D341Med (cell line): ENCODE data around the gene KLRF1.
"Not testable (repeated sequence)": the region's sequence is repeated elsewhere in the genome, so short reads cannot be mapped to it uniquely, and the experiment has no call there.

ENCODE experiments used
- DNase-seq: peaks from one replicate; pipeline ENCODE4 v3.0.0; 2012; ENCODE audit warnings: low spot score

KLRF1 gene

GRCh38 chr12:9869307-9870161 is 42.3 kb downstream of the KLRF1 start, which contains the start of gene CLEC2B:
CLEC2B (minus strand) TSS chr12:9869354.
- no peak for DNase-seq

DNA sequence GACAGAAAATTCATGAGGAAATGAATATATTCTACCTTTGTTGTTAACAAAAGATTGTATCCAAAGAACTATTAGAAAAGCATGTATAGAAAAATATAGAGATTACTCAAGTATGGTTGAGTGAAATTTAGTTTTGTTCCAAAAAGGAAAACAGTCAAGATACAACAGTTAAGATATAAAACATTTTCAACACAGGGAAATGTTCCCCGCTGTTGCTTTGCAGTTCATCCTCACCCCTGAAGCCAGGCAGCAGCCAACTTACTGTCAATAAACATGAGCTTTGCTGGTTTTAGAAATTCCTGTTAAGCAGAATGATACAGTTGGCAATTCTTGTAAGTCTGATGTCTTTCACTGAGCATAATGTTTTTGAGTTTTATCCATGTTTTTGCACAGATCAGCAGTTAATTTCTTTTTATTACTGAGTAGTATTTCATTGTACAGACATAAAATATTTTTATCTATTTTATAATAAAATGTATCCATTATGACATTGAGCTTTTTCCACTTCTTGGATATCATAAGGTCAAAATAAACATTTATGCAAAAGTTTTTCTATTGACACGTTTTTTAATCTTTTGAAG is 43.1 kb downstream of the KLRF1 start:
- DNase-seq: no peak

DNA sequence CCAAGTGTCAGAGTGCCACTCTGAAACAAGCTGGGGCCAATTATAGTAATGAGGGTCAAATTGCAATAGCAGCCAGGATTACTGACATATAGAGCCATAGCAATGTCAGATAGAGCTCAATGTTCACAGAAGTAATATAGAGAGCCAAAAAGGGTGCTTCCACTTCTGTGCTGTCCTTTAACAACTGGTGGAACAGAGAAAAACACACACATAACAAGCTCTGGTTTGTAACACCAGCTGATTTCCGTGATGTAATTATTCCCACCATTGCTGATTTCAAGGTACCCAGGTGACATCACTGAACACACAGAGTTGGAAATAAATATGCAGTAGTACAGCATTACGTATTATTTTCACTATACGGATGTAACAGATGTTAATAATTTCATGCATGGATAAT is 44.9 kb downstream of the KLRF1 start:
- DNase-seq: no peak

GRCh38 chr12:9872742-9873141 is 45.5 kb downstream of the KLRF1 start:
- no peak for DNase-seq

DNA sequence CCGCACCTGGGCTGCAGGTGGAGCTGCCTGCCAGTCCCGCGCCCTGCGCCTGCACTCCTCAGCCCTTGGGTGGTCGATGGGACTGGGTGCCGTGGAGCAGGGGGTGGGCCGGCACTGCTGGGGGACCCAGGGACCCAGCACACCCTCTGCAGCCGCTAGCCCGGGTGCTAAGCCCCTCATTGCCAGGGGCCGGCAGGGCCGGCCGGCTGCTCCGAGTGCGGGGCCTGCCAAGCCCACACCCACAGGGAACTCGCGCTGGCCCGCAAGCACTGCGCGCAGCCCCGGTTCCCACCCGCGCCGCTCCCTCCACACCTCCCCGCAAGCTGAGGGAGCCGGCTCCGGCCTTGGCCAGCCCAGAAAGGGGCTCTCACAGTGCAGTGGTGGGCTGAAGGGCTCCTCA is 48.8 kb downstream of the KLRF1 start:
- DNase-seq: not testable (repeated sequence)

DNA sequence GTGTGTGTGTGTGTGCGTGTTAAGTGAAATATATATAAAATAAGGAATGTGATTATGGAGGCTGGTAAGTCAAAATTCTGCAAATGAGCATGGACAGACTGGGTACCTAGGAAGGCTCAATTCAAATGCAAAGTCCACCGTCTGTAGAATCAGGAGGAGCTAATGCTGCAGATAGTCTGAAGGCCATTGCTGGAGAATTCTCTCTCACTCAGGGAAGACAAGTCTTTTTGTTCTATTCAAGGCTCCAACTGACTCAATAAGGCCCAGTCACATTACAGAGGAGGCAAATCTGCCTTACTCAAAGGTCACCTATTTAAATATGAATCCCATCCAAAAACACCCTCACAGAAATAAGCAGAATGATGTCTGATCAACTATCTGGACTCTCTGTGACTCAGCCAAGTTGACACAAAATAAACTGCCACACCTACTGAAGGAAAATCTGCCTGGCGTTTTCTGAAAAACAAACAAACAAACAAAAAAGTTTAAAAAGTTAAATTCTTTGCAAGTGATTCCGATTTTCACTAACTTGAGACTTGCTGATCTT is 53.3 kb downstream of the KLRF1 start:
- DNase-seq: no peak

GRCh38 chr12:9881246-9881645 is 54.0 kb downstream of the KLRF1 start, which contains the start of gene KLRF2:
KLRF2 (plus strand) TSS chr12:9881489; CDS start chr12:9881596, 107 bp downstream.
- no peak for DNase-seq

GRCh38 chr12:9881988-9882387 is 54.7 kb downstream of the KLRF1 start:
- DNase-seq: no peak

- DNase-seq: no peak
Observed at GRCh38 chr12:9883175-9883574, 55.9 kb downstream of the KLRF1 start.

DNA sequence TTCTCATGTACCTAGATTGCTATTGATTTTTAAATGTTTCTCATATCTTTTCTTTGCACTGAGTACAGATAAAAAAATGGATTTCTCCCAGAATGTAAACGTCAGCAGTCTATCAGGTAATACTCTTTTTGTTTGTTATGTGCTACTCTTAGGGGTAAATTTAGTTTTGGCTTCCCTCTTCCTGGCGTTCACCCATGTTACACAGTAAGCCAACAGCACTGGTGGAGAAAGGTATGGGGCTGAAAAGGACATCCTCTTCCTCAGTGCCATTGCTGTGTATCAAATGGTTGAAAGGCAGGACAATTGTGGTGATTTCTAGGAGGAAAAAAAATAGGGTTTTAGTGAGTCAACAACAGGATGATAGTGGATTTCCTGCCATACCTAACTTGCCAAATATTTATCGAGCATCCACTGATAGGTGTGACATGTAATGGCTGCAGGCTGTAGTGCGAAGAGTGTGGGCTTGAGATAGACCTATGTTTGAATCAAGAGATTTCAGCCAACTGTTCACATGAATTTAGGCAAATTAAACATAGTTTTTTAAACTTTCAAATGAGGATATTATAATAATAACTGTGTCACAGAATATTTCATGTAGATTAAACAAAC is 61.5 kb downstream of the KLRF1 start:
- no peak for DNase-seq
